ENCODE data around the gene SMPD3.

DNA sequence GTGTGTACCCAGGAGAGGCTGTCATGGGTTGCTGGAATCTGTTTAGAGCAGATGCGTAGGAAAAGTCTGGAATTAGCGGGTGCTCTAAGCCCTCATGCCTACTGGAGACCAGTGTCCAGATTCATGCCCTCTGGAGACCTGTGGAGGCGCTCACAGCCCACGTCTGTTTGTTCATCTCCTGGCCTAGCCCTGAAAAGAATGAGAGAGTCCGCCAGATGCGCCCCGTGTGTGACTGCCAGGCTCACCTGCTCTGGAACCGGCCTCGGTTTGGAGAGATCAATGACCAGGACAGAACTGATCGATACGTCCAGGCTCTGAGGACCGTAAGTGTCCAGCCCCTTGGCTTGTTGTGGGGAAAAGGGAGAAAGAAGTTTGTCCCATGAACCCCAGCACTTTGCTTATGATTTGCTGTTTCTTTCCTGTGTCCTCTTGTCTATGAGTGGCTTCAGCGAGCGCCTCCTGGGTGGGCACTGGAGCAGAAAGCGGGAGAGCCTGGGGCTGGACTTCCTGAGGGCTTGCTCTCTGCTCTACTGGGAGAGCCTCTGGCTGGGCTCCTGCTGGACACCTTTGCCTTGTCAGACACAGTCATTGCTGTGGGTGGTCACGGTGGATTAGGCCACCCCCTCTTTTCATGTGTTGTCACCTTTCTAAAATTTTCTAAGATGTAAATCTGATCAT is 102.2 kb downstream of the SMPD3 start:
- TF ChIP-seq, protein P1, sequence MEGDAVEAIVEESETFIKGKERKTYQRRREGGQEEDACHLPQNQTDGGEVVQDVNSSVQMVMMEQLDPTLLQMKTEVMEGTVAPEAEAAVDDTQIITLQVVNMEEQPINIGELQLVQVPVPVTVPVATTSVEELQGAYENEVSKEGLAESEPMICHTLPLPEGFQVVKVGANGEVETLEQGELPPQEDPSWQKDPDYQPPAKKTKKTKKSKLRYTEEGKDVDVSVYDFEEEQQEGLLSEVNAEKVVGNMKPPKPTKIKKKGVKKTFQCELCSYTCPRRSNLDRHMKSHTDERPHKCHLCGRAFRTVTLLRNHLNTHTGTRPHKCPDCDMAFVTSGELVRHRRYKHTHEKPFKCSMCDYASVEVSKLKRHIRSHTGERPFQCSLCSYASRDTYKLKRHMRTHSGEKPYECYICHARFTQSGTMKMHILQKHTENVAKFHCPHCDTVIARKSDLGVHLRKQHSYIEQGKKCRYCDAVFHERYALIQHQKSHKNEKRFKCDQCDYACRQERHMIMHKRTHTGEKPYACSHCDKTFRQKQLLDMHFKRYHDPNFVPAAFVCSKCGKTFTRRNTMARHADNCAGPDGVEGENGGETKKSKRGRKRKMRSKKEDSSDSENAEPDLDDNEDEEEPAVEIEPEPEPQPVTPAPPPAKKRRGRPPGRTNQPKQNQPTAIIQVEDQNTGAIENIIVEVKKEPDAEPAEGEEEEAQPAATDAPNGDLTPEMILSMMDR (conservative IDR thresholded peaks at IDR 0.05; ENCODE audit: low read depth, low read length) = no peak
- TF ChIP-seq NFE2L2 (IDR thresholded peaks at IDR 0.05; ENCODE audit: low read depth, low read length) (no peak), RCOR1 (IDR thresholded peaks at IDR 0.05; ENCODE audit: insufficient replicate concordance, low read length) (no peak), POLR2A (IDR thresholded peaks at IDR 0.05; ENCODE audit: low read depth, low read length) (no peak), MXI1 (IDR thresholded peaks at IDR 0.05; ENCODE audit: borderline replicate concordance, low read depth, low read length) (no peak), BHLHE40 (IDR thresholded peaks at IDR 0.05; ENCODE audit: low read depth, low read length) (no peak), CHD1 (IDR thresholded peaks at IDR 0.05; ENCODE audit: low read depth, low read length) (no peak), MAFK (IDR thresholded peaks at IDR 0.05; ENCODE audit: low read depth, low read length) (no peak), RAD21 (IDR thresholded peaks at IDR 0.05; ENCODE audit: low read length) (no peak), FOS (IDR thresholded peaks at IDR 0.05; ENCODE audit: low read depth, low read length) (no peak), SMC3 (IDR thresholded peaks at IDR 0.05; ENCODE audit: low read depth, low read length) (no peak)
- TF ChIP-seq, protein P2, sequence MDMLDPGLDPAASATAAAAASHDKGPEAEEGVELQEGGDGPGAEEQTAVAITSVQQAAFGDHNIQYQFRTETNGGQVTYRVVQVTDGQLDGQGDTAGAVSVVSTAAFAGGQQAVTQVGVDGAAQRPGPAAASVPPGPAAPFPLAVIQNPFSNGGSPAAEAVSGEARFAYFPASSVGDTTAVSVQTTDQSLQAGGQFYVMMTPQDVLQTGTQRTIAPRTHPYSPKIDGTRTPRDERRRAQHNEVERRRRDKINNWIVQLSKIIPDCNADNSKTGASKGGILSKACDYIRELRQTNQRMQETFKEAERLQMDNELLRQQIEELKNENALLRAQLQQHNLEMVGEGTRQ (IDR thresholded peaks at IDR 0.05; ENCODE audit: low read depth, low read length) = no peak
- TF ChIP-seq, protein P3, sequence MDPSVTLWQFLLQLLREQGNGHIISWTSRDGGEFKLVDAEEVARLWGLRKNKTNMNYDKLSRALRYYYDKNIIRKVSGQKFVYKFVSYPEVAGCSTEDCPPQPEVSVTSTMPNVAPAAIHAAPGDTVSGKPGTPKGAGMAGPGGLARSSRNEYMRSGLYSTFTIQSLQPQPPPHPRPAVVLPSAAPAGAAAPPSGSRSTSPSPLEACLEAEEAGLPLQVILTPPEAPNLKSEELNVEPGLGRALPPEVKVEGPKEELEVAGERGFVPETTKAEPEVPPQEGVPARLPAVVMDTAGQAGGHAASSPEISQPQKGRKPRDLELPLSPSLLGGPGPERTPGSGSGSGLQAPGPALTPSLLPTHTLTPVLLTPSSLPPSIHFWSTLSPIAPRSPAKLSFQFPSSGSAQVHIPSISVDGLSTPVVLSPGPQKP (IDR thresholded peaks at IDR 0.05; ENCODE audit: borderline replicate concordance, low read depth, low read length) = no peak

All from IMR-90 (cell line).